Measurements from ENCODE around the gene TNFRSF21.
"Not testable (repeated sequence)": the region's sequence is repeated elsewhere in the genome, so short reads cannot be mapped to it uniquely, and the experiment has no call there.

TNFRSF21 gene

DNA sequence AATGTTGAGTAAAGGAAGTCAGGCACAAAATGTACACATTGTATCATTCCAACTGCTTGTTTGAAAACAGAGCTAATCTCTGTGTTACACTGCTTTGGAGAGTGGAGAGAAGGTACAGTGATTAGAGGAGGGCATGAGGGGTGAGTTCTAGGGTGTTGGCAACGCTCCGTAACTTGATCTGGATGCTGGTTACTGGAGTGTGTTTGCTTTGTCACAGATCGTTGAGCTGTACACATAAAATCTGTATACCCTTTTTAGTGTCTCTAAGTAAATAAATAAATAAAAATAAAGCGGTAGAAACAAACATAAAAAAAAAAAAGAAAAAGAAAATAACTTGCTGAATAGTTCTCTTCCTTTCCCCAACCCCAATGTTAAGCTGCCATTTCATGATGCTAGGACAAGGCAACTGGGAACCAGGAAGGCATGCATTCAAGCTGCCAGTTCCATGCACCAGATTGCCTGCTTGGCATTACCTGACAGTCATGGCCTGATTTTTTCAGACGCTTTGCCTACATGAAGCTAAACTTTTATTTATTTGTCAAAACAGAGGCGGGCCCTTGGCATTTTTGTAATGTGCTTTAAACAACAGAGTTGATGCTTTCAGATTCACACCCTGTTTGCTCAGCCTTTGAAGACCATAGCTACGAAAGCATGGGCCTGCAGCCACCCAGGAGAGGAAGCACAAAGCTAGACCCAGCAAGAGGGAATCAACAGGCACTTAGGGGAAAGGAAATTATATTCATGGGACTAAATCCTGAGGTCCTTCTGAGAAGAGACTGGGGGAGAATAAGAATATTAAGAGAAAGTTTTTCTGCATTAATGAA is 21.2 kb downstream of the TNFRSF21 start:
- DNase-seq (ENCODE audit: low read depth in 2 of 2): no peak

DNA sequence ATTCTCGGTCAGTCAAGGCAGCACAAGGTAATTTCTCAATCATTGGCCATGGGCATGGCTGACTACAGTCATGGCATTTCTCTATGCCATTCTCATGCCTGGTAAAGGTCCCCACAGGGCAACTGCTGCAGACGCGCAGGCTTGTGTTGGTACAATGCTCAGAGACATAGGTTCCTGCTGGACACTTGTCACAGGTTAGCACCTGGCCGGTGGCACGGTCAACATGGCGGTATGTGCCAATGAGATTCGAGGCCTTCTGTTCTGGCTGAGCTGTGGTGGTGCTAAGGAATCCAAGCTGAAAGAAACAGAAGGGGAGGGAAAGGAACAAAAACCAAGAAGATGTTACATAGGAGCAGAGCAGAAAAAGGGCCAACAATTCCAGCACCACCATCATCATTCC is 23.4 kb downstream of the TNFRSF21 start:
- no peak for DNase-seq (ENCODE audit: low read depth in 2 of 2)

DNA sequence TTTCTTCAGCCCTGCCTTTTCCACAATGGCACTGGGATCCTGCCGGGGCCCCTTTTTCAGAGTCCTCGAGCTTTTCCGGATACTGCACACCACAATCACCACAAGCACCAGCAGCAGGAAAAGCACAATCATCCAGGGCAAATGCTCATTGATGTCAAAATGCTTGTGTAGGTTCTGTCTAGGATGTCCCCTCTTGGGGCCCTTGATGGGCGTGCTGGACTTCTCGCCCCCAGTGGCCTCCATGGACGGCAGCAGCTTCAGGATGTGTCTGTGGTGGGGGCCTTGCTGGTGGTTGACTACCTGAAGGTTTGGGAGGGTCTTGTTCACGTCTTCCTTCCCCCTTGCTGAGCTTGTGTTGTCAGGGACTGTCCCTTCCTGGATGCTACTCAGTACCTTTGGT is 25.7 kb downstream of the TNFRSF21 start:
- DNase-seq (ENCODE audit: low read depth in 2 of 2): no peak

DNA sequence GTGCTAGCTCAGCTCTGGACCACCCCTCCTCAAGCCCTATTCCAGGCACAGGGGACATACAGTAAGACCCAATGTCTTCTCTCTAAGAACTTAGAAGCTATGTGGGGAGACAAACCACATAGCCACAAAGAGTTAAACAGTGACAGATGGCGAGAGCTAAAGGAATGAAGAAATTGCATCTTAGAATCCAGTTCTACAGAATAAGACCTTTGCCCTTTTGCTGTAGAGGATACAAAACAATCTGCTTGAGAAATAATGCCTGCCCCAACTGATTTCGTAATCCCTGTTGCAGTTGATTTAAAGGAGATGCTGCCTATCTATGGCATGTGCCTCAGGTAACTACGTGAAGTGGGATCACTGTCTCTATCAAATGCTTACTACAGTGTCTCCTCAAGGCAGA is 31.2 kb downstream of the TNFRSF21 start:
- DNase-seq (ENCODE audit: low read depth in 2 of 2): no peak

DNA sequence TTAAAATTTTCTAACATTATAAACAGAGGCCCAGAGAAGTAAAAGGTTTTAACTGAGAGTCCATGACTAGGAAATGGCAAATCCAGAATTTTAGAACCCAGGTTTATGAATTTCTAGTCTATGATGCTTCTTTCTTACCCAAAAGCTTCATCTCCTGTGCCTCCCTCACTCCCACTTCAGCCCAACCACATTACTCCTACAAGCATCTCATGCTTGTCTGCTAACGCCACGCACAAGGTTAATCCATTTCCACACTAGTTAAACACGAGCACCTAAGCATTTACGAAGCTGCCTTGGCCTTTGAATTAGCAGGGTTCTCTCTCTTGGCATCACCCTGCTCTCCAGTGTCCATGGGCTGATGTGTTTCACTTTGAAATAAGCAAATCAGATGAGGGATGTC is 32.0 kb downstream of the TNFRSF21 start:
- DNase-seq (ENCODE audit: low read depth in 2 of 2): no peak

DNA sequence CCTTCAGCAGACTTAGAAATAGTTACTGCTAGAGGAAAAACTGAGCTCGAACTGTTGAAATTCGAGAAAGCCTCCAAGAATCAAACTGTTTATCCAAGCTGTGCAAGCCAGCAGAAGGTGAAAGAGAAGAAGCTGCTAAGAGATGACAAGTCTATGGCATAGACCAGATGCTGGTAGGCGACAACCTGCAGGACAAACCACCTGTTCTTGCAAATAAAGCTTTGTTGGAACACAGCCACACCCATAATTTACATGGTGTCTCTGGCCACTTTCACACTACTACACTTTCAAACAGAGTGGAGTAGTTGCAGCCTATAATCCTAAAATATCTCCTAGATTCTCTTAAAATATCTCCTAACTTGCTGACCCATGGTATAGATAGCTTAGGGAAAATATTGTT is 33.3 kb downstream of the TNFRSF21 start:
- no peak for DNase-seq (ENCODE audit: low read depth in 2 of 2)

DNA sequence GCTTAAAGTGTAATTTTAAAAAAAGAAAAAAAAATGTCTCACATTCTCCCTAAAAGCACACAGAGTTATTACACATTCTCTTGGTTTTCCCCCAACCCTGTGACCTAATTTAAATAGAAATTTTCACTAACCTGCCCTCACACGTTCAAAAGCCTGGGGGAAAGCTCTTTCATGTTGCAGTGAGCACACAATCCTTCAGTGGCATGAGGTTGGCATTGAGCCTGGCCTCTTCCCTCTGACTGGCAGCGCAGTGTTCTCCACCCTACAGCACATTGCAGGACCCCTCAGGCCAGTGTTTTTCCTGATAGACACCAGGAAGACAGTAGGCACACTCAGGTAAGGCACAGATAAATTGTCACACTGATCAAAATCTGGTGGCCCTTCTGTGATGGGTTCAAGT is 34.1 kb downstream of the TNFRSF21 start:
- no peak for DNase-seq (ENCODE audit: low read depth in 2 of 2)

DNA sequence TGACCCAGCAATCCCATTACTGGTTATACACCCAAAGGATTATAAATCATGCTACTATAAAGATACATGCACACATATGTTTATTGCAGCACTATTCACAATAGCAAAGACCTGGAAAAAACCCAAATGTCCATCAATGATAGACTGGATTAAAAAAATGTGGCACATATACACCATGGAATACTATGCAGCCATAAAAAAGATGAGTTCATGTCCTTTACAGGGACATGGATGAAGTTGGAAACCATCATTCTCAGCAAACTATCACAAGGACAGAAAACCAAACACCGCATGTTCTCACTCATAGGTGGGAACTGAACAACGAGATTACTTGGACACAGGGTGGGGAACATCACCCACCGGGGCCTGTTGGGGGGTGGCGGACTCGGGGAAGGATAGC is 34.6 kb downstream of the TNFRSF21 start:
- not testable (repeated sequence) for DNase-seq (ENCODE audit: low read depth in 2 of 2)

DNA sequence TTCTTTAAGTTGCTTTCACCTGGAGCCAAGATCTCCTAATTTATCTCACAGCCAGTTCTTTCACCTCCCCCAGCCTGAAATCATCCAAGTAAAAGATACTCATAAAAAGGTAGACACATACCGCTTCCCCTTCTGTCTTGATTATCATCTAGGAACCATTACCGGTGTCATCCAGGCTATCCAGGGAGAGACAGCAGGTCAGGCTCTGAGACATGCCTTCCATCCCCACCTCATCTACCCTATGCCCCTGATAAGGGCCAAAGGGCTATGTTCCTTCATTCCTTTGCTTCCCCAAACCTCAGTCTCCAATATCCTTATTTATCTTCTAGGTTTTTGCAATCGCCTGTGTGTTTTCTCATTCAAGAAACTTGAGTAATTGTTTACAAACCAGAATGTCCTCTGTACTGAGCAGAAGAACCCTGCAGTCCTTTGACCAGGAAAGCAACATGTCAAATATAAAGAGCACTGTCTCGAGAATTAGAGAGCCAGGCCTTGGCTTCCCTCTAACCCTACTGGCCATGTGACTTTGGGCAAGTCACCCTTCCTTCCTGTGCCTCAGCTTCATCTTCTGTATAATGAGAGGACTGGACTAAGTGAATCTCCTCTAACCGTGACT is 41.0 kb downstream of the TNFRSF21 start:
- no peak for DNase-seq (ENCODE audit: low read depth in 2 of 2)

DNA sequence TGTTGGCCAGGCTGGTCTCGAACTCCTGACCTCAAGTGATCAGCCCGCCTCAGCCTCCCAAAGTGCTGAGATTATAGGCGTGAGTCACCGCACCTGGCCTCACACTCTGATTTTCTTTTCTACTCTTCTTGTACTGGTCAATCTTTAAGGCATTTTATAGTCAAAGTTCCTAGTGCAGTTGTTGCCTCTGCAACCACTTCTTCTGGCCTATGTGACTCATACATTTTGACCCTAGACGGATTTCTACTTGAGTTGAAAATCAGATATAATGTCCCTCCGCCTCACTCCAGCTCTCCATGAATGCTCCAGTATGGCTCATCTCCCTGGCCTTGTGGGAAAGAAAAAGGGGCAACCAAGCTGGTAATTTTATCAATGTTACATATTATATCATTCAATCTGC is 42.4 kb downstream of the TNFRSF21 start:
- no peak for DNase-seq (ENCODE audit: low read depth in 2 of 2)

DNA sequence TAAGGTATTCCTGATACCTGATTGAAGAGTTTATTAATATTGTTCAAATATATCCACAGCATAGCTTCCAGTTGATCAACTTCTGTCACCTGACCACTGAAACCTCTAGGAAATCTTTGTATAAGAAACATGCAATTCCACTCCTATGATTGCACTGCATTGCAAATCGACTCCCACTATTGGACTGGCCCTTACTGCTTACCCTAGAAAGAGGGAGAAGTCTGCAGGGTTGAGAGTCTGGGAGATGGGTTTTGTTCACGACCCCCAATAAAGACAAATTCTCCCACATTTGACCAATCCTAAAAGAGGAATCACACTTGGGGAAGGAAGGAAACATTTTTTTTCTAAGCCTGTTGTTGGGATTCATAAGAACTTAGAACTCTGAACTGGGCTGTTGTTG is 43.7 kb downstream of the TNFRSF21 start:
- DNase-seq (ENCODE audit: low read depth in 2 of 2): no peak

DNA sequence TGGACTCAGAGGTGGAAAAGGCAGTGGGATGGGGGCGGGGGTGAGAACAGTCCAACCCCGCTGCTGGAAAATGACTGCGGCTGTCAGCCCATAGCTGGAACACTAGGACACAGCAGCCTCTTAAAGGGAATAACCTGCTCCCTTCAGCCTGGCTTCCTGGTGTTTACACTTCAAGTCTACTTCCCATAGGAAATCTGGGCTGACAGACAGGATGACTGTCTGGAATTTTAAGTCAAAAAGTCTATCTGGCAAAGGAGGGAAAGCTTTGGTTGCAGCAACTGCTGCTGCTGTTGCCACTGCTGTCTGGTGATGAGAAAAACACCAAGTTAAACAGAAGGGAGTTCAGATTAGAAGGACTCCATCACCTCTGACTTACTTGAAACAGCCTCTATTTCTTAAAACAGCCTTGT is 44.9 kb downstream of the TNFRSF21 start:
- no peak for DNase-seq (ENCODE audit: low read depth in 2 of 2)

DNA sequence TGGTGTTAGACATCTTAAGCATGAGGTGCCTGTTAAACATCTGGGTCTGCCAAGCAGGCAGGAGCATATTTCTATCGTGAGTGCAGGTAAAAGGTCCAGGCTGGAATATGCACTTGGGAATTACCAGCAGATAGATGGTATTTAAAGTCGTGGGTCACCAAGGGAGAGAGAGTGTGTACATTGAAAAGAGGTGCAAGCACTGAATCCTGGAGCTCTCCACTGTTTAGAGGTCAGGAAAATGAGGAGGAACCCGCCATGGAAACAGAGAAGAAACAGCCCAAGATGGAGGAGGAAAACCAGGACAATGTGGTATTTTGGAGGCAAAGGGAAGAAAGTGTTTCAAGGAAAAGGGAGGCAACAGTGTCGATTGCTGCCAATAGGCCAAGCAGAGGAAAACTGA is 46.4 kb downstream of the TNFRSF21 start:
- no peak for DNase-seq (ENCODE audit: low read depth in 2 of 2)

DNA sequence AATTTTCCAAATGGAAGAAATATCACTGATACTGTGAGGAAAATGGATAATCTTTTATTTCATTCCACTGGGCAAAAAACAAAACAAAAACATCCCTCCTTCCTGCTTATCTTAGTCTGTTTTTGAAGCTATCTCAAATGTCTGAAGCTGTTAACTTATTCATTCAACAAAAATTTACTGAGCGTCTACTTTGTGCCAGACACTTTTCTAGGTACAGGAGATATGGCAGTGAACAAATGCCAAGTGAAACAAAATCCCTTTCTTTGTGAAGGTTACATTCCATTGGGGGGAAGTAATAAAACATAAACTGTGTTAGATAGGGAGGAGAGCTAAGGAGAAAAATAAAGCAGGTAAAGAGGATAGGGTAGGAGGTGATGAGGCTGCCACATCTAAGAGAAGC is 47.5 kb downstream of the TNFRSF21 start:
- no peak for DNase-seq (ENCODE audit: low read depth in 2 of 2)

DNA sequence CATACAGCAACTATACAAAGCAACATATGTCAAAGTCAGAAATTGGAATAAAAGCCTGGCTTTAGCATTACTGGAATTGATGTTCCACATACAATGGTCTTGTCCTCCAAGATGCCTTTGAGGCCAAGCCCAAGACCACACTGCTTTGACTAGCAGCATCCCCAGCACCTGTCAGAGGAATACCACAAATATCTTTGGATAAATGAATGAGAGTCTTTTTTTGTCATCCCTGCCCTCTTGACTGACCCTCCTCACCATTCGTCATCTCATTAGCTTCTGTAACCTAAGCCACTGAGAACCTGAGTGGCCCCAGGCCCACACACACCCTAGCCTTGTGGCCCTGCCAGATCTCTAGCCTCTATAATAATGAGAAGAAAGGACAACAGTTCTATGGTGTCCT is 48.5 kb downstream of the TNFRSF21 start:
- DNase-seq (ENCODE audit: low read depth in 2 of 2): no peak

DNA sequence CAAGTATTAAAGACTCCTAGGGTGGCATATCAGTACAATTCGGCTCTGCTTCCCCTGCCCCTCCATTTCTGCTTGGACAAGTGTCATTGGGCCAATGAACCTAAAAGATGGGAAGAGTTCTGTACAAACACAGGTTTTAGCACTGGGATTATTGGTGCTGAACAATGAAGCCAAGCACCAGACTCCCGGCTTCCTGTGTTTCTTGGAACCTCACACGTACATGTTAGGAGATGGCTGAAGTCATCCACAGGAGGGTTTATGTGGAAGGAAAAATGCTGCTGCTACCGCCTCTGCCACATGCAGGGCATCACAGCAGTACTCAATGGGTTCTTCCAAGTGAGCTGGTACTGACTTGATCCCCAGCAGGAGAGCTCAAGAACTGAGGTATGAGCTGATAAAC is 49.7 kb downstream of the TNFRSF21 start:
- no peak for DNase-seq (ENCODE audit: low read depth in 2 of 2)

DNA sequence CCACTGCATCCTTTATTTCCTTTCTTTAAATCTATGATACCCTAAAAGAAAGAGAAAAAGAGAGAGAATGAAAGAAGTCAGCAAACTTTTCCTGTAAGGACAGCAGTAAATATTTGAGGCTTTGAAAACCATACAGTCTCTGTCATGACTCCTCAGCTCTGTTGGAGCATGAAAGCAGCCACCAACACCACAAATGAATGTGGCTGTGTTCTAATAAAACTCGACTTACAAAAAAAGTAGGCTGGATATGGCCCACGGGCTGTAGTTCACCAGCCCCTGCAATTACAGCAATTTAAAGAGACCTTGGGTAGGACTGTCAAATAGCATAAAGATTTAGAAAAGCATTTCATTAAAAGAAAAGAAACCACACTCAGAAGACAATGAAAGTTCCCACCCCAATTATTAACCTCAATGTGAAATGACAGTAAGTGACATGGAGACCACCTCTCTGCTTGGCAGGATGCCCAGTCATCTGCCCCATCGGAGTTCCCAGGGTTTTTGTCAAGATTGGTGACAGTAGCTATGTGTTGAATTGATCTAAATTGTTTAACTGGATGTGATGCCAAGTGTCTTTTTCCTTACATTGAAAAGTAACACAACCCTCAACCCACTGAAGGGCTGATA is 50.9 kb downstream of the TNFRSF21 start:
- DNase-seq (ENCODE audit: low read depth in 2 of 2): no peak

DNA sequence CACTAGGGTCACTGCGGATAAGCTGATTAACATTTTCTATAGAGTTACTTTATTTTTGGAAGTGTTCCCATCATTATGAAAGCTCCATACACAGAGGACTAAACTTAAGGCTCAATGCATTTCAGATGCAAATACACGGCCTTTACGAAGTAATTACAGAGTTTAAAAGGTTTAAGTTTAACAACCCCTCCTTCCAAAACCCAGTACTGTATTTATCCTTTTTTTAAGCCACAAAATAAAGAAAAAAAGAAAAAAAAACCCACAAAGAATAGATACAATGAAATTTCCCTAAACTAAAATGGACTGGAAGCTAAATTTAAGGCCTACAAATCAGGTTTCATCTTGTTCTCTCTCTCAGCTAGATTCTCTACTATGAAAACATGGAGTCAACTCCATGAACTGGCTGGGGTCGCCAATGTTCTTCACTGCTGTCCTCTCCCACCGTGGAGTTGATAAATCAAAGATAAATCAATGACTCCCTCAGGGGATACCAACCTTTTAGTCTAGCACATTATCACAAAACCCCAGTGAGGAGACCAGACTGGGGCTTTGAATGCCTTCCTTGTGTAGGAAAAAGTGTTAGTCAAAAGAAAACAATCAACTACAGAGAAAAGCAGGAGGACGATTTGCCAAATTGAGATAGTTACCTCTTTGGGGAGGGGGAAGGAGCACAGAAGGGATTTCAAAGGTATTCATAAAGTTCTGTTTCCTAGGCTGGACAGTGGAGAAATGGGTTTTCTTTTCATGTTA is 52.5 kb downstream of the TNFRSF21 start:
- DNase-seq (ENCODE audit: low read depth in 2 of 2): no peak

DNA sequence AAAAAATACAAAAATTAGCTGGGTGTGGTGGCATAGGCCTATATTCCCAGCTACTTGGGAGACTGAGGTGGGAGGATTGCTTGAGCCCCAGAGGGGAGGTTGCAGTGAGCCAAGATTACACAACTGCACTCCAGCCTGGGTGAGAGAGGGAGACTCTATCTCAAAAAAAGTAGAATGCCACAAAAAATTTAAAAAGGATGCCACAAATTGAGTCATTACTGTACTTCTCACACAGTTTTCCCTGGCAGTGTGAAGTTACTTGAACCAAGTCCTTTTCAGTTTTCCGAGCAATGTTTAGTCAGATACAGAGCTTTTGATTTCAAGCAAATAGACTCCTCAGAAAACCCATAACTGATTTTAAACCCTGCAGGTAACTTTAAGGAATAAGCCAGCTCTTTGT is 53.3 kb downstream of the TNFRSF21 start:
- DNase-seq (ENCODE audit: low read depth in 2 of 2): no peak

DNA sequence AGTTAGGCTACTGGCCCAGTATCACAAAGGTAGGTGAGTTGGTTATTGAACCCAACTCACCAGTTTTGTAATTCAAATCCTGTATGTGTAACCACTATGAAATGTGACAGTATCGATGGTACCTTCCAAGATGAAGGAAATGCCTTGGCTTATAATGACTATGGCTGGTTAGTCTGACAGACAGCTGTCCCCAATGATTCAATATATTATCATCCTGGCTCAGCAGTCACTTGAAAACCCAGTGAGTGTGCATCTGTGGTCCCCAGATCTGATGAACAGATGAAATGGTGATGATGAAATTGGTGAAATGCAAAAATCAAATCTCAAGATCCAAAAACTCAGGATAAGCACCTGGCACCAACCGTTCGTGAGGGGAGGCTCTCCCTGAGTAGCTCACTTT is 54.8 kb downstream of the TNFRSF21 start:
- DNase-seq (ENCODE audit: low read depth in 2 of 2): no peak

DNA sequence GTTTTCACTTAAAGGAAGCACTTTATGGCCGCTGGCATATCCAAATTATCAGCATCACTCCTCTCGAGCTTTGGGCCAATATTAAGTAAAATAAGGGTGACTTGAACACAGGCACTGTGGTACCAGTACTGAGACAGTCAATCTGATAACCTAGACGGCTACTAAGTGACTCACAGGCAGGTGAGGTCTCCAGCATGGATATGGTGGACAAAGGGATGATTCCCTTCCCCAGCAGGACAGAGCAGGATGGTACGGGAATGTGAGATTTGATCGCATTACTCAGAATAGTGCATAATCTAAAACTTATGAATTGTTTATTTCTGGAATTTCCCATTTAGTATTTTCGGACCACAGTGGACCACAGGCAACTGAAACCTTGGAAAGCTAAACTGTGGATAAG is 55.7 kb downstream of the TNFRSF21 start:
- DNase-seq (ENCODE audit: low read depth in 2 of 2): no peak

DNA sequence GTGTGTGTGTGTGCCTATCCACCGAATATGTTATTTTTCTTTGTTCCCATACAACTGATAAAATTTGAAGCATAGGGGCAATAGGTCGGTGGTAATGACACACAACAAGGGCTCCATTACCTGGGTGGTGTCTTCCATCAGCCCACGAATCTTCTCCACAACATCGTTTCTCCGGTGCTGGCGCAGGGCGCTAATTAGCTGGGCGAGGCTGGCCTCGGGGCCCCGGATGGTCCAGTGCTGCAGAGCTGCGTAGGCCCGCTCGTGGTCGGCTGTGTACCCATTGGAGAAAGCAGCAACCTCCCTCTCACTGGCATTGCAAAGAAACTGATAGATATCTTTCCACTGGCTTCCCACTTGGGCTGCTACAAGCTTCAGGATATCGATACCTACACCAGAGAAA is 56.6 kb downstream of the TNFRSF21 start:
- DNase-seq (ENCODE audit: low read depth in 2 of 2): no peak

DNA sequence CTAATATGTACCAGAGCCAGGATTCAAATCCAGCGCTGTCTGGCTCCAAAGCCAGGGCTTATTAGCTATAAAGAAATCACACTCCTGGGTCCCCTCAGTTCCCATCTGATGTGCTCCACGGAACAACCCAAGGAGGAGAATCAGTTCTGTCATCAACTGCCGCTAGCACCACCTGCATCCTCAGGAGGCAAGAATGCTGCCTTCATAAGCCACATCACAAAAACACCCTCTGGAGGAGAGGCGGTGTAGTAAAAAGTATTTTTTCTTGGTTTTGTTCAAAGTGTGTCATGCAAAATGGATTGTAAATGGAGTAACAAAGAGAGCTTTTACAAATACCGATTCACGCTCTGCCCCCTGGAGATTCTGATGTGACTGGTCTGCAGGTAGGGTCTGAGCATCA is 57.1 kb downstream of the TNFRSF21 start:
- DNase-seq (ENCODE audit: low read depth in 2 of 2): no peak
